Type B pancreatic cell (in vitro differentiated cells): ENCODE data around the gene FBXW4. TPM values are rescaled to one million over a fixed set of nuclear protein-coding genes. Genes with fewer than 3 reads are reported as not detected.
A peak's percentile ranks its signal among the peaks of the same experiment; 100 is the strongest.

ENCODE experiments used
- DNase-seq: peaks from one replicate; pipeline ENCODE4 v3.0.0; 2021; ENCODE audit warnings: mixed read lengths; ENCODE audit not compliant: unreplicated experiment; ENCODE audit errors: extremely low spot score
- H3K27ac Mint-ChIP-seq: 2 replicates; pipeline ENCODE4 v1.8.0; 2021; ENCODE audit warnings: mild to moderate bottlenecking, mixed read lengths
- H3K27me3 Mint-ChIP-seq: 2 replicates; pipeline ENCODE4 v1.8.0; 2021; ENCODE audit warnings: mixed read lengths
- H3K36me3 Mint-ChIP-seq: 2 replicates; pipeline ENCODE4 v1.8.0; 2021; ENCODE audit warnings: mixed read lengths
- H3K4me1 Mint-ChIP-seq: one replicate; pipeline ENCODE4 v1.8.0; 2021; ENCODE audit warnings: mixed read lengths; ENCODE audit not compliant: unreplicated experiment
- H3K4me3 Mint-ChIP-seq: 2 replicates; pipeline ENCODE4 v1.8.0; 2021; ENCODE audit warnings: mild to moderate bottlenecking, mixed read lengths
- H3K9me3 Mint-ChIP-seq: 2 replicates; pipeline ENCODE4 v1.8.0; 2021; ENCODE audit warnings: mixed read lengths
- CTCF ChIP-seq: fragments of 200-600 bp; sonication (generic); conservative IDR thresholded peaks from 2 replicates; pipeline ENCODE4 v1.5.0; 2021; ENCODE audit warnings: antibody characterized with exemption, mild to moderate bottlenecking
- total RNA-seq: library from RNA; stranded (reverse); gene quantifications from 2 replicates; pipeline ENCODE4 v1.2.1, GENCODE V29; 2021; ENCODE audit warnings: low replicate concordance

Gene FBXW4
- total RNA-seq, 1 donor from 2014 or later, result 43.7 TPM

GRCh38 chr10:101570428-101571270 lies 124.3 kb downstream of the FBXW4 start:
- Mint-ChIP-seq H3K4me1 (peaks cover 8% of the 10 kb centered on the region), H3K27ac (no peak overlapping the region), H3K27me3 (peaks cover 60% of the 10 kb centered on the region), H3K36me3 (no peaks in the 10 kb centered on the region), H3K4me3 (peak overlapping the region; percentile 82), H3K9me3 (no peaks in the 10 kb centered on the region)
- no peak for TF ChIP-seq CTCF
- no peak for DNase-seq

- peak; percentile 97 for TF ChIP-seq CTCF
- H3K27ac Mint-ChIP-seq, result peak overlapping the region; percentile 29
- H3K36me3 Mint-ChIP-seq, result no peaks in the 10 kb centered on the region
- no peaks in the 10 kb centered on the region for H3K9me3 Mint-ChIP-seq
- H3K27me3 Mint-ChIP-seq, result peaks cover 68% of the 10 kb centered on the region
- DNase-seq, result peak; percentile 87
- peak overlapping the region; percentile 82 for H3K4me3 Mint-ChIP-seq
- peaks cover 8% of the 10 kb centered on the region for H3K4me1 Mint-ChIP-seq
Observed at GRCh38 chr10:101569622-101570427, 125.1 kb downstream of the FBXW4 start.

- H3K4me3 Mint-ChIP-seq, result peak overlapping the region; percentile 82
- peaks cover 71% of the 10 kb centered on the region for H3K27me3 Mint-ChIP-seq
- peak overlapping the region; percentile 29 for H3K27ac Mint-ChIP-seq
- no peak for TF ChIP-seq CTCF
- no peaks in the 10 kb centered on the region for H3K9me3 Mint-ChIP-seq
- no peak for DNase-seq
- peaks cover 8% of the 10 kb centered on the region for H3K4me1 Mint-ChIP-seq
- no peaks in the 10 kb centered on the region for H3K36me3 Mint-ChIP-seq
Observed at GRCh38 chr10:101569323-101569621, 125.7 kb downstream of the FBXW4 start.

- no peak for TF ChIP-seq CTCF
- Mint-ChIP-seq H3K9me3 (no peaks in the 10 kb centered on the region), H3K4me3 (peak overlapping the region; percentile 34), H3K27ac (no peak overlapping the region), H3K36me3 (no peaks in the 10 kb centered on the region), H3K27me3 (peaks cover 81% of the 10 kb centered on the region), H3K4me1 (peaks cover 15% of the 10 kb centered on the region)
- no peak for DNase-seq
Observed at GRCh38 chr10:101568054-101568745, 126.8 kb downstream of the FBXW4 start.

- Mint-ChIP-seq H3K4me1 (peaks cover 15% of the 10 kb centered on the region), H3K9me3 (no peaks in the 10 kb centered on the region), H3K27ac (peak overlapping the region; percentile 4), H3K27me3 (peaks cover 82% of the 10 kb centered on the region), H3K4me3 (peak overlapping the region; percentile 56), H3K36me3 (no peaks in the 10 kb centered on the region)
- DNase-seq, result no peak
- no peak for TF ChIP-seq CTCF
Observed at GRCh38 chr10:101567165-101568006, 127.6 kb downstream of the FBXW4 start.
